Measurements from ENCODE around the gene CFTR.

The CFTR gene

DNA sequence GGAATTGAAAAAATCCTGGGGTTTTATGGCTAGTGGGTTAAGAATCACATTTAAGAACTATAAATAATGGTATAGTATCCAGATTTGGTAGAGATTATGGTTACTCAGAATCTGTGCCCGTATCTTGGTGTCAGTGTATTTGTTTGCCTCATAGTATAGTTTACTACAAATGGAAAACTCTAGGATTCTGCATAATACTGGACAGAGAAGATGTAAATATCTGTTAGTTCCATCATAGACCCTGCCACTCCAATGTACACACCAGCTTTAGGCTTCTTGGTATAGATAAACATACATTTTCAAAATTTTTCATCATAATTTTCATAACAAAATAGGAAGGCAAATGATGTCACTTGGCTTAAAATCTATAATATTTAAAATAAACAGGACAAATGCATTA, 108.1 kb downstream of the CFTR start:
- Histone ChIP-seq H3K79me2 (ENCODE audit: low read length) (no peaks in the 10 kb centered on the region), H3K9ac (ENCODE audit: low read length) (no peak overlapping the region), H3K27me3 (ENCODE audit: low read depth, low read length) (no peaks in the 10 kb centered on the region), H3K9me3 (ENCODE audit: insufficient read depth, low read length) (no peaks in the 10 kb centered on the region), H4K20me1 (ENCODE audit: insufficient read depth, low read length) (no peaks in the 10 kb centered on the region), H3K4me1 (ENCODE audit: low read length) (no peaks in the 10 kb centered on the region), H2AFZ (ENCODE audit: low read depth, low read length) (no peak overlapping the region), H3K4me3 (ENCODE audit: low read length) (no peak overlapping the region), H3K27ac (ENCODE audit: low read length) (no peak overlapping the region), H3K4me2 (ENCODE audit: low read length) (no peak overlapping the region), H3K36me3 (replicated peaks; ENCODE audit: low read depth, low read length) (no peaks in the 10 kb centered on the region)
- no peak for TF ChIP-seq EZH2phosphoT487 (IDR thresholded peaks at IDR 0.05; ENCODE audit: low read depth)
- TF ChIP-seq, protein P1, sequence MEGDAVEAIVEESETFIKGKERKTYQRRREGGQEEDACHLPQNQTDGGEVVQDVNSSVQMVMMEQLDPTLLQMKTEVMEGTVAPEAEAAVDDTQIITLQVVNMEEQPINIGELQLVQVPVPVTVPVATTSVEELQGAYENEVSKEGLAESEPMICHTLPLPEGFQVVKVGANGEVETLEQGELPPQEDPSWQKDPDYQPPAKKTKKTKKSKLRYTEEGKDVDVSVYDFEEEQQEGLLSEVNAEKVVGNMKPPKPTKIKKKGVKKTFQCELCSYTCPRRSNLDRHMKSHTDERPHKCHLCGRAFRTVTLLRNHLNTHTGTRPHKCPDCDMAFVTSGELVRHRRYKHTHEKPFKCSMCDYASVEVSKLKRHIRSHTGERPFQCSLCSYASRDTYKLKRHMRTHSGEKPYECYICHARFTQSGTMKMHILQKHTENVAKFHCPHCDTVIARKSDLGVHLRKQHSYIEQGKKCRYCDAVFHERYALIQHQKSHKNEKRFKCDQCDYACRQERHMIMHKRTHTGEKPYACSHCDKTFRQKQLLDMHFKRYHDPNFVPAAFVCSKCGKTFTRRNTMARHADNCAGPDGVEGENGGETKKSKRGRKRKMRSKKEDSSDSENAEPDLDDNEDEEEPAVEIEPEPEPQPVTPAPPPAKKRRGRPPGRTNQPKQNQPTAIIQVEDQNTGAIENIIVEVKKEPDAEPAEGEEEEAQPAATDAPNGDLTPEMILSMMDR (IDR thresholded peaks at IDR 0.05; ENCODE audit: low read depth, low read length), result no peak

DNA sequence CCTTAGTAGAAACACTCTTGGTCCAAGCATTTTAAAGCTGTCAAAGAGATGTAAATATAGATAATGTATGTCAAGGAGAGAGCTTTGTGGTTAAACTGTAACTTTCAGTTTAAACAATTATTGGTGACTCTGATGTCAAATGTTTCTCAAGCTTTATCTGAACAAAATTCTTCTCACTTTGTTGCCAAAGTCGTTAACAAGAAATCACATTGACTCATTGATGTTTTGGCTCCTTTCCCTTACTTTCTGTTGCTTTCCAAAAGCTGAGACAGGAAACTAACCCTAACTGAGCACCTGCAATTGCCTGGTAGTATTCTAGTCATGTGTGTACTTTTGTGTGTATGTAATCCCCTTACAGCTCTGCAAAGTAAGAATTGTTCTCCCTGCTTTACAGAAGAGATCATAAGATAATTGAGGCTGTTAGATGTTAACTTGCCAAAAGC, 108.5 kb downstream of the CFTR start:
- TF ChIP-seq EZH2phosphoT487 (IDR thresholded peaks at IDR 0.05; ENCODE audit: low read depth), result no peak
- TF ChIP-seq, protein P1 (IDR thresholded peaks at IDR 0.05; ENCODE audit: low read depth, low read length), result no peak
- Histone ChIP-seq H3K4me3 (ENCODE audit: low read length) (no peak overlapping the region), H3K27me3 (ENCODE audit: low read depth, low read length) (no peaks in the 10 kb centered on the region), H2AFZ (ENCODE audit: low read depth, low read length) (no peak overlapping the region), H4K20me1 (ENCODE audit: insufficient read depth, low read length) (no peaks in the 10 kb centered on the region), H3K9me3 (ENCODE audit: insufficient read depth, low read length) (no peaks in the 10 kb centered on the region), H3K9ac (ENCODE audit: low read length) (no peak overlapping the region), H3K27ac (ENCODE audit: low read length) (no peak overlapping the region), H3K4me2 (ENCODE audit: low read length) (no peak overlapping the region), H3K4me1 (ENCODE audit: low read length) (no peaks in the 10 kb centered on the region), H3K79me2 (ENCODE audit: low read length) (no peaks in the 10 kb centered on the region), H3K36me3 (replicated peaks; ENCODE audit: low read depth, low read length) (no peaks in the 10 kb centered on the region)

DNA sequence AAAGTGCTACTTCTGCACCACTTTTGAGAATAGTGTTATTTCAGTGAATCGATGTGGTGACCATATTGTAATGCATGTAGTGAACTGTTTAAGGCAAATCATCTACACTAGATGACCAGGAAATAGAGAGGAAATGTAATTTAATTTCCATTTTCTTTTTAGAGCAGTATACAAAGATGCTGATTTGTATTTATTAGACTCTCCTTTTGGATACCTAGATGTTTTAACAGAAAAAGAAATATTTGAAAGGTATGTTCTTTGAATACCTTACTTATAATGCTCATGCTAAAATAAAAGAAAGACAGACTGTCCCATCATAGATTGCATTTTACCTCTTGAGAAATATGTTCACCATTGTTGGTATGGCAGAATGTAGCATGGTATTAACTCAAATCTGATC, 110.4 kb downstream of the CFTR start:
- no peaks in the 10 kb centered on the region for H3K27me3 ChIP-seq (ENCODE audit: low read depth, low read length)
- H3K4me2 ChIP-seq (ENCODE audit: low read length), result no peak overlapping the region
- TF ChIP-seq, protein P1 (IDR thresholded peaks at IDR 0.05; ENCODE audit: low read depth, low read length), result no peak
- TF ChIP-seq EZH2phosphoT487 (IDR thresholded peaks at IDR 0.05; ENCODE audit: low read depth), result no peak
- no peak overlapping the region for H2AFZ ChIP-seq (ENCODE audit: low read depth, low read length)
- H3K4me1 ChIP-seq (ENCODE audit: low read length), result no peaks in the 10 kb centered on the region
- no peak overlapping the region for H3K4me3 ChIP-seq (ENCODE audit: low read length)
- H3K9ac ChIP-seq (ENCODE audit: low read length), result no peak overlapping the region
- no peaks in the 10 kb centered on the region for H3K36me3 ChIP-seq (replicated peaks; ENCODE audit: low read depth, low read length)
- H3K9me3 ChIP-seq (ENCODE audit: insufficient read depth, low read length), result no peaks in the 10 kb centered on the region
- H4K20me1 ChIP-seq (ENCODE audit: insufficient read depth, low read length), result no peaks in the 10 kb centered on the region
- H3K79me2 ChIP-seq (ENCODE audit: low read length), result no peaks in the 10 kb centered on the region
- no peak overlapping the region for H3K27ac ChIP-seq (ENCODE audit: low read length)

DNA sequence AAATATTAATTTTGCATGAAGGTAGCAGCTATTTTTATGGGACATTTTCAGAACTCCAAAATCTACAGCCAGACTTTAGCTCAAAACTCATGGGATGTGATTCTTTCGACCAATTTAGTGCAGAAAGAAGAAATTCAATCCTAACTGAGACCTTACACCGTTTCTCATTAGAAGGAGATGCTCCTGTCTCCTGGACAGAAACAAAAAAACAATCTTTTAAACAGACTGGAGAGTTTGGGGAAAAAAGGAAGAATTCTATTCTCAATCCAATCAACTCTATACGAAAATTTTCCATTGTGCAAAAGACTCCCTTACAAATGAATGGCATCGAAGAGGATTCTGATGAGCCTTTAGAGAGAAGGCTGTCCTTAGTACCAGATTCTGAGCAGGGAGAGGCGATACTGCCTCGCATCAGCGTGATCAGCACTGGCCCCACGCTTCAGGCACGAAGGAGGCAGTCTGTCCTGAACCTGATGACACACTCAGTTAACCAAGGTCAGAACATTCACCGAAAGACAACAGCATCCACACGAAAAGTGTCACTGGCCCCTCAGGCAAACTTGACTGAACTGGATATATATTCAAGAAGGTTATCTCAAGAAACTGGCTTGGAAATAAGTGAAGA, 112.3 kb downstream of the CFTR start:
- TF ChIP-seq EZH2phosphoT487 (IDR thresholded peaks at IDR 0.05; ENCODE audit: low read depth), result no peak
- TF ChIP-seq, protein P1 (IDR thresholded peaks at IDR 0.05; ENCODE audit: low read depth, low read length), result no peak
- no peak overlapping the region for H3K9ac ChIP-seq (ENCODE audit: low read length)
- H2AFZ ChIP-seq (ENCODE audit: low read depth, low read length), result no peak overlapping the region
- no peaks in the 10 kb centered on the region for H3K4me1 ChIP-seq (ENCODE audit: low read length)
- no peaks in the 10 kb centered on the region for H3K36me3 ChIP-seq (replicated peaks; ENCODE audit: low read depth, low read length)
- H3K79me2 ChIP-seq (ENCODE audit: low read length), result no peaks in the 10 kb centered on the region
- H3K9me3 ChIP-seq (ENCODE audit: insufficient read depth, low read length), result no peaks in the 10 kb centered on the region
- H3K4me3 ChIP-seq (ENCODE audit: low read length), result no peak overlapping the region
- no peak overlapping the region for H3K4me2 ChIP-seq (ENCODE audit: low read length)
- no peak overlapping the region for H3K27ac ChIP-seq (ENCODE audit: low read length)
- no peaks in the 10 kb centered on the region for H3K27me3 ChIP-seq (ENCODE audit: low read depth, low read length)
- no peaks in the 10 kb centered on the region for H4K20me1 ChIP-seq (ENCODE audit: insufficient read depth, low read length)

All from OCI-LY3 (cell line).